Tibial nerve (tissue), 4 donors: ENCODE results near the gene LMBRD2. TPM values are rescaled to one million over a fixed set of nuclear protein-coding genes. Genes with fewer than 3 reads are reported as not detected.

Experiments
- DNase-seq, 2 donors: peaks; one replicate each; pipeline ENCODE4 v3.0.0-alpha.2; 2019; ENCODE audit warnings: low spot score in 2 of 2
- H3K27ac ChIP-seq, 4 donors: fragments of 200-600 bp; sonication (generic) in 3 of 4; one replicate each; pipeline ENCODE4 v1.5.1; 2017 to 2019; ENCODE audit warnings: mild to moderate bottlenecking in 1 of 4
- H3K27me3 ChIP-seq, 2 donors: fragments of 200-600 bp; sonication (generic) in 1 of 2; one replicate each; pipeline versions ENCODE4 v1.5.1 to v1.6.0; 2017 to 2019
- H3K36me3 ChIP-seq, 3 donors: fragments of 200-600 bp; sonication (generic); one replicate each; pipeline ENCODE4 v1.5.1; 2018 to 2019
- H3K4me1 ChIP-seq, 4 donors: fragments of 200-600 bp; sonication (generic) in 3 of 4; one replicate each; pipeline ENCODE4 v1.5.1; 2017 to 2019
- H3K4me3 ChIP-seq, 4 donors: fragments of 200-600 bp; sonication (generic) in 3 of 4; one replicate each; pipeline ENCODE4 v1.5.1; 2017 to 2019; ENCODE audit warnings: mild to moderate bottlenecking in 1 of 4, moderate library complexity in 1 of 4
- H3K9me3 ChIP-seq, 4 donors: fragments of 200-600 bp; sonication (generic) in 3 of 4; one replicate each; pipeline ENCODE4 v1.5.1; 2017 to 2019
- CTCF ChIP-seq, 5 experiments: fragments of 200-600 bp in 3 of 5; fragments of 450-650 bp in 2 of 5; sonication (generic) in 3 of 5; IDR thresholded peaks; one replicate each; pipeline ENCODE4 v1.5.1; 2016 to 2019; ENCODE audit warnings: antibody characterized with exemption in 5 of 5, mild to moderate bottlenecking in 3 of 5, moderate library complexity in 2 of 5
- EP300 ChIP-seq, 2 donors: sonication (generic); formaldehyde crosslinking; IDR thresholded peaks; one replicate each; pipeline ENCODE4 v1.6.1; 2017; ENCODE audit warnings: antibody characterized with exemption in 2 of 2, mild to moderate bottlenecking in 1 of 2
- POLR2A ChIP-seq, 2 donors: fragments of 450-650 bp; IDR thresholded peaks; one replicate each; pipeline ENCODE4 v1.6.1; 2017; ENCODE audit warnings: antibody characterized with exemption in 2 of 2, mild to moderate bottlenecking in 2 of 2, moderate library complexity in 2 of 2
- WGBS, 2 donors: methylation state at CpG; one replicate each; pipeline ENCODE4 v1.1.5; 2018; 5-methylcytosine and 5-hydroxymethylcytosine counted together
- total RNA-seq, 4 donors: library from RNA; depleted of rRNA; stranded (reverse); fragments of >200 nt; gene quantifications; one replicate each; pipeline ENCODE4 v1.1.0, GENCODE V29; 2016

LMBRD2 gene
- total RNA-seq, 4 donors from 2014 or later: 9.0 to 29.7 (median 15.6) TPM

GRCh38 chr5:36066001-36066539 is 85.6 kb downstream of the LMBRD2 start:
- Histone ChIP-seq H3K4me1 (peaks cover 0 to 8% (median 3%) of the 10 kb centered on the region in 4 donors), H3K27me3 (peaks cover 0 to 13% of the 10 kb centered on the region in 2 donors), H3K36me3 (no peaks in the 10 kb centered on the region), H3K4me3 (no peak overlapping the region), H3K9me3 (peaks cover 0 to 5% (median 0%) of the 10 kb centered on the region in 4 donors), H3K27ac (no peak overlapping the region)
- TF ChIP-seq POLR2A (IDR thresholded peaks at IDR 0.05): no peak
- no peak for TF ChIP-seq EP300 (IDR thresholded peaks at IDR 0.05)
- 31 to 33% methylated on average over 13 of the region's 13 CpGs for WGBS, 2 donors
- DNase-seq: no peak

DNA sequence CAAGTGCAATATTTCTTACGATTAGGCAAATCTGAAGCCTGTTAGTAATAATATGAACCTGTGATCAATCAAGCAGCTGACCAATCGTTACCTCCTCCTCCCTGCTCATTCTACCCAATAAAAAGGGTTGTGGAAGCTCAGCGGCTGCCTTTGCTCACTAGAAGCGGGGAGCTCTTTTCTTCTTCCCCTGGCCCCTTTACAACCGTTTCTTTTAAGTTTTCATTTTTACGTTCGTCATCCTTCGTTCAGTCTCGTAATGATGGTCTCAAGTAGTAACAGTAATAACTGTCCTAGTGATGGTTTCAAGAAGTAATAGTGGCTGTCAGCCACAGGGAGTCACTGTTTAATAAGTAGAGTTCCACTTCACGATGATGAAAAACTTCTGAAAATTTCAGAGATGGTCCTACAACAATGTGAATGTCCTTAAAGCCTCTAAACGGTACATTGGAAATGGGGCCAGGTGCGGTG is 91.2 kb downstream of the LMBRD2 start:
- H3K27me3 ChIP-seq: peaks cover 0 to under 1% of the 10 kb centered on the region in 2 donors
- DNase-seq: no peak
- H3K9me3 ChIP-seq: peaks cover 0 to 5% (median 0%) of the 10 kb centered on the region in 4 donors
- H3K27ac ChIP-seq: no peak overlapping the region
- H3K4me1 ChIP-seq: no peaks in the 10 kb centered on the region
- TF ChIP-seq EP300 (IDR thresholded peaks at IDR 0.05) (no peak), CTCF (IDR thresholded peaks at IDR 0.05) (no peak), POLR2A (IDR thresholded peaks at IDR 0.05) (no peak)
- H3K4me3 ChIP-seq: no peak overlapping the region
- no peaks in the 10 kb centered on the region for H3K36me3 ChIP-seq
- WGBS, 2 donors: 62 to 75% methylated on average over 12 of the region's 12 CpGs

DNA sequence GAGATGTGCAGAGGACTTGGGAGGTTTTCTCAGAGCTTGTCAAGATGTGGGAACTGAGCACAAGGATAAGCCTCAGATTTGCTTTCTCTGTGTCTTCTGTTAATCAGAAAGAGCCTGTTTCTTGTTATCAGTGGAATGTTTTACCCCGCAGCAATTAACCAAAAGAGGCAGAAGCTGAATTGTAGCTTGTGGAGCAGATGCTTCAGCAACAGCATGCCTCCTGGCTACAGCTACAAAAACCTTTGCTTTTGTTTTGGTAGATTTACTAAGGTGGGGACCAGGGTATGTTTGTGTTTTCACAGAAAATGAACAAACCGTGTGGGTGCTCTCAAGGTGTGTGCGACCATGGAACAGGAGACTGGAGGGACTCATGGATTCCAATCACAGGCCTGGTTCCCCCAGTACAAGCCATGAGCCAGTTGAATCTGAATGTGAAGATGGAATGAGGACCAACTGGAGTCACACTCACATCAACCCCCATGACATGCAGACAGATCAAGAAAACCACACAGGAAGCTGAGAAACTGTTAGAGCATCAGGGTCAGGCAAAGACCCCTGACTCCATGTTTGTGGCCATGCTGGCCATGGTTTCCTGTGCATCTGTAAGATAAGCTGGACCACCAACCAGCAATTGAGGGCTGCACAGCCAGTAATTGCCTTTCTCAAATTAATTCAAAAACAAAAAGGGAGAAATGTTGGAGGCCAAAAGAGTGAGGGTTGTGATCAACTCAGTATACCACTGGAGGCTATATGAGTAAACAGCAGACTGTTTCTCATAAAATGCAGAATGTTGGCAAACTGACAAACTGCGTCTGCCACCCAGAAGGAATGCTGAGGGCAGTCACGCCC is 91.9 kb downstream of the LMBRD2 start:
- no peaks in the 10 kb centered on the region for H3K36me3 ChIP-seq
- 59 to 64% methylated on average over 5 of the region's 5 CpGs for WGBS, 2 donors
- TF ChIP-seq CTCF (IDR thresholded peaks at IDR 0.05) (no peak), EP300 (IDR thresholded peaks at IDR 0.05) (no peak), POLR2A (IDR thresholded peaks at IDR 0.05) (no peak)

DNA sequence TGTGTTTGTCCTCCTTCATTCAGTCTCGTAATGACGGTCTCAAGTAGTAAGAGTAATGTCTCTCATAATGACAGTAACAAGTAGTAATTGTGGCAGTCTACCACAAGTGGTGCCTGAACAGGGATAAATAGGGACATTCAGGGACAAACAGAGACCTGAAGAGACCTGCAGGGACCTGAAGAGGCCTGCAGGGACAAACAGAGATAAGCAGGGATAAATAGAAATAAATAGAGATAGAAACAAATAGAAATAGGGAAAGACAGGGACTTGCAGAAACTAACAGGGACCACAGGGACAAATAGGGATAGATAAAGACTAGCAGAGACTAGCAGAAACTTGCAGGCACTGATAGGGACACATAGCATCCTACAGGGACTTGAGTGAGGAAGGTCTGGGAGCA is 92.9 kb downstream of the LMBRD2 start:
- no peak for TF ChIP-seq CTCF (IDR thresholded peaks at IDR 0.05)
- no peak for TF ChIP-seq EP300 (IDR thresholded peaks at IDR 0.05)
- TF ChIP-seq POLR2A (IDR thresholded peaks at IDR 0.05): no peak
- no peaks in the 10 kb centered on the region for H3K27me3 ChIP-seq
- H3K36me3 ChIP-seq: no peaks in the 10 kb centered on the region
- H3K4me3 ChIP-seq: no peak overlapping the region
- no peak overlapping the region for H3K27ac ChIP-seq
- WGBS, 2 donors: 56 to 59% methylated on average over 2 of the region's 2 CpGs
- H3K9me3 ChIP-seq: peaks cover 0 to 5% (median 0%) of the 10 kb centered on the region in 4 donors
- no peak for DNase-seq
- H3K4me1 ChIP-seq: no peaks in the 10 kb centered on the region

More for the DNA sequence above, 91.9 kb downstream of the LMBRD2 start:
- Histone ChIP-seq H3K9me3 (peaks cover 0 to 5% (median 0%) of the 10 kb centered on the region in 4 donors), H3K27ac (no peak overlapping the region), H3K27me3 (no peaks in the 10 kb centered on the region), H3K4me1 (no peaks in the 10 kb centered on the region), H3K4me3 (no peak overlapping the region)
- DNase-seq: no peak

GRCh38 chr5:36057386-36057785 is 94.3 kb downstream of the LMBRD2 start:
- TF ChIP-seq POLR2A (IDR thresholded peaks at IDR 0.05) (no peak), EP300 (IDR thresholded peaks at IDR 0.05) (no peak), CTCF (IDR thresholded peaks at IDR 0.05) (no peak)
- H3K36me3 ChIP-seq: no peaks in the 10 kb centered on the region
- 49 to 50% methylated on average over 2 of the region's 2 CpGs for WGBS, 2 donors
- no peaks in the 10 kb centered on the region for H3K4me1 ChIP-seq
- no peak overlapping the region for H3K27ac ChIP-seq
- no peak for DNase-seq
- H3K27me3 ChIP-seq: no peaks in the 10 kb centered on the region
- H3K4me3 ChIP-seq: no peak overlapping the region
- H3K9me3 ChIP-seq: peaks cover 0 to under 1% (median 0%) of the 10 kb centered on the region in 4 donors
